Adrenal gland (tissue), 5 donors: ENCODE data around the gene UBE2Q2.

ENCODE experiments used
- CTCF ChIP-seq, 6 experiments: fragments of 450-650 bp in 4 of 6; fragments of 200-600 bp in 2 of 6; sonication (generic) in 1 of 6; IDR thresholded peaks; 1 replicate in 5 of 6; 2 replicates in 1 of 6; pipeline versions ENCODE4 v1.5.1 to v1.8.0; 2016 to 2021; ENCODE audit warnings: antibody characterized with exemption in 6 of 6, mild to moderate bottlenecking in 2 of 6, moderate library complexity in 1 of 6
- POLR2A ChIP-seq, 2 donors: fragments of 450-650 bp; IDR thresholded peaks; one replicate each; pipeline ENCODE4 v1.6.1; 2017; ENCODE audit warnings: antibody characterized with exemption in 2 of 2, mild to moderate bottlenecking in 2 of 2, moderate library complexity in 1 of 2
- donor health status: DM: no; HTN: no; CAD: no.

GRCh38 chr15:75869446-75869845 lies 26.2 kb downstream of the UBE2Q2 start:
- no peak for TF ChIP-seq CTCF (IDR thresholded peaks at IDR 0.05)
- TF ChIP-seq POLR2A (IDR thresholded peaks at IDR 0.05), result no peak
